ENCODE results near the gene LARP7.
A peak's percentile ranks its signal among the peaks of the same experiment; 100 is the strongest.

The LARP7 gene

DNA sequence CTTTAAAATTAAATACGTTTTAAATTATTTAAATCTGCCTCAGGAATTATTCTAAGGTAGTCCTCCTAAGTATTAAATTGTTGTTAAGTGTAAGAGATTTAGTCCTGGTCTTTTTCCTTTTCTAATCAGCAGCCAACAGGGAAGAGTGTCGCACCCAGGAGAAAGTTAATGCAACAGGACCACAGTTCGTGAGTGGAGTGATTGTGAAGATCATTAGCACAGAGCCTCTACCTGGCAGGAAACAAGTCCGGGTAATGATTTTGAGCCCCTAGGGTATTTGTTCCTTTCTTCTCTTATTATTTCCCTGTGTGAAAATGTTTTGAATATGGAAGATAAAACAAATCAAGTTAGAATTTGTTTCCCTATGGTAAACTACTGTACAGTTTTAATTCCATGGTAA is 13.4 kb downstream of the LARP7 start:
- no peak overlapping the region for H2AFZ ChIP-seq (ENCODE audit: low read depth, low read length)
- H3K14ac ChIP-seq (ENCODE audit: low read length in 2 of 2), result no peak overlapping the region
- H3K4me2 ChIP-seq (ENCODE audit: low read length, poor library complexity, severe bottlenecking), result no peak overlapping the region
- no peak overlapping the region for H3K4ac ChIP-seq (ENCODE audit: low read depth in 1 of 2, low read length in 2 of 2)
- no peak for DNase-seq
- no peak overlapping the region for H3K27ac ChIP-seq (ENCODE audit: low read length, poor library complexity, severe bottlenecking)
- no peak overlapping the region for H3K18ac ChIP-seq (ENCODE audit: low read depth in 1 of 2, low read length in 2 of 2)
- no peak overlapping the region for H4K91ac ChIP-seq (ENCODE audit: low read length)
- no peak overlapping the region for H2BK120ac ChIP-seq (ENCODE audit: low read depth, low read length)
- WGBS, result 65% methylated on average over 3 of the region's 4 CpGs
- H2BK5ac ChIP-seq (ENCODE audit: low read depth, low read length, poor library complexity, severe bottlenecking), result no peak overlapping the region
- peaks cover 1% of the 10 kb centered on the region for H3K79me1 ChIP-seq (replicated peaks; ENCODE audit: low read length, poor library complexity, severe bottlenecking)
- peaks cover 14 to 96% of the 10 kb centered on the region in 2 experiments for H3K36me3 ChIP-seq (ENCODE audit: control insufficient read depth in 1 of 2, insufficient read depth in 2 of 2, low read depth in 1 of 2, low read length in 2 of 2)
- H3K9me3 ChIP-seq (ENCODE audit: control insufficient read depth, low read length), result no peaks in the 10 kb centered on the region
- no peaks in the 10 kb centered on the region for H3K27me3 ChIP-seq (ENCODE audit: control insufficient read depth in 1 of 2, insufficient read depth in 1 of 2, low read length in 2 of 2)
- H2BK15ac ChIP-seq (ENCODE audit: low read depth, poor library complexity, severe bottlenecking), result no peak overlapping the region
- peak overlapping the region; percentile 32 for H3K9ac ChIP-seq (ENCODE audit: low read length)
- no peak overlapping the region for H4K8ac ChIP-seq (ENCODE audit: low read length)
- no peak overlapping the region for H3K4me3 ChIP-seq (ENCODE audit: insufficient read depth in 1 of 2, low read depth in 1 of 2, low read length in 2 of 2)
- no peaks in the 10 kb centered on the region for H3K4me1 ChIP-seq (ENCODE audit: control insufficient read depth, insufficient read depth, low read depth, low read length)
- H3K23ac ChIP-seq (ENCODE audit: low read length in 2 of 2), result no peak overlapping the region
- no peak overlapping the region for H2BK12ac ChIP-seq (ENCODE audit: low read length in 2 of 2)
- H2AK5ac ChIP-seq (ENCODE audit: low read length, severe bottlenecking), result no peak overlapping the region

DNA sequence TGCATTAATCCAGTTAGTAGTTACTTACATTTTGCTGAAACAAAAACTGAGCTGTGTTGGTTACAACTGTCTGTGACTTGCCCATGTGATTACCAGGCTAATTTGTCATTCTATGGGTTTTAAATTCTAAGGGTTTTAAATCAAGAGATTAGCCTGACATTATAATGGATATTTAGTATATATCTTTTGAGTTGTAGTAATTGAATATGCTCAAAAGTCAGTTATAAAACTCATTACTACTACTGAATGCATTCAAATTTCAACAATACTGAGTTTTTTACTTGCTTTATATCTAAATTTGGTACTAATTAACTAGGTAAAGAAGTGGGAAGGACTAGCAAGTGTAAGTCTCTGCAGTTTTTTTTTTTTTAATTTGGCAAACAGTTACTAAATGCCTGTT is 14.7 kb downstream of the LARP7 start:
- no peak overlapping the region for H3K9ac ChIP-seq (ENCODE audit: low read length)
- H2BK15ac ChIP-seq (ENCODE audit: low read depth, poor library complexity, severe bottlenecking), result no peak overlapping the region
- H4K8ac ChIP-seq (ENCODE audit: low read length), result no peak overlapping the region
- no peak overlapping the region for H3K4me2 ChIP-seq (ENCODE audit: low read length, poor library complexity, severe bottlenecking)
- H3K14ac ChIP-seq (ENCODE audit: low read length in 2 of 2), result no peak overlapping the region
- peaks cover 14 to 96% of the 10 kb centered on the region in 2 experiments for H3K36me3 ChIP-seq (ENCODE audit: control insufficient read depth in 1 of 2, insufficient read depth in 2 of 2, low read depth in 1 of 2, low read length in 2 of 2)
- H4K91ac ChIP-seq (ENCODE audit: low read length), result no peak overlapping the region
- no peak overlapping the region for H3K4ac ChIP-seq (ENCODE audit: low read depth in 1 of 2, low read length in 2 of 2)
- H2AK5ac ChIP-seq (ENCODE audit: low read length, severe bottlenecking), result no peak overlapping the region
- no peak overlapping the region for H2BK5ac ChIP-seq (ENCODE audit: low read depth, low read length, poor library complexity, severe bottlenecking)
- H3K18ac ChIP-seq (ENCODE audit: low read depth in 1 of 2, low read length in 2 of 2), result no peak overlapping the region
- no peak overlapping the region for H2AFZ ChIP-seq (ENCODE audit: low read depth, low read length)
- H2BK120ac ChIP-seq (ENCODE audit: low read depth, low read length), result no peak overlapping the region
- H3K9me3 ChIP-seq (ENCODE audit: control insufficient read depth, low read length), result no peaks in the 10 kb centered on the region
- no peak overlapping the region for H2BK12ac ChIP-seq (ENCODE audit: low read length in 2 of 2)
- DNase-seq, result no peak
- peaks cover 1% of the 10 kb centered on the region for H3K79me1 ChIP-seq (replicated peaks; ENCODE audit: low read length, poor library complexity, severe bottlenecking)
- no peaks in the 10 kb centered on the region for H3K4me1 ChIP-seq (ENCODE audit: control insufficient read depth, insufficient read depth, low read depth, low read length)
- no peak overlapping the region for H3K23ac ChIP-seq (ENCODE audit: low read length in 2 of 2)
- no peak overlapping the region for H3K4me3 ChIP-seq (ENCODE audit: insufficient read depth in 1 of 2, low read depth in 1 of 2, low read length in 2 of 2)
- no peak overlapping the region for H3K27ac ChIP-seq (ENCODE audit: low read length, poor library complexity, severe bottlenecking)
- no peaks in the 10 kb centered on the region for H3K27me3 ChIP-seq (ENCODE audit: control insufficient read depth in 1 of 2, insufficient read depth in 1 of 2, low read length in 2 of 2)

DNA sequence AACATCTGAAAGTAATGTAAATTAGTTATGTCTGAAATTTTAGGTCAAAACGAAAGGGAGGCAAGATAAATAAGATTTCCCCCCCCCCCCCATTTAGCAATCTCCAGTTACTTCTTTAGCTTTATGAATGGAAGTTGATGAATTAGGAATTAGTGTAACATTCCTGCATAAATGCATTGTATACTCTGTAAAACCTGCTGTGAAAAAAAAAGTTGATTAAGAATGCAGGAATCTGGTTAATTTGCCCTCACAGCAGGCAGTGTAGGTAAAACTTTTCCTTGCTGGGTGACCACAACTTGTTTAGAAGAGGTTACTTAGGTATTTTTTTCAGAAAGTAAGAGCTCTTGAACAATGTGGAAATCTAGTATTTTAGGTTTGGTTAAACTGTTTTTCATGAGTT is 15.3 kb downstream of the LARP7 start:
- Histone ChIP-seq H4K8ac (ENCODE audit: low read length) (no peak overlapping the region), H3K27me3 (ENCODE audit: control insufficient read depth in 1 of 2, insufficient read depth in 1 of 2, low read length in 2 of 2) (no peaks in the 10 kb centered on the region), H3K4me1 (ENCODE audit: control insufficient read depth, insufficient read depth, low read depth, low read length) (no peaks in the 10 kb centered on the region), H3K4ac (ENCODE audit: low read depth in 1 of 2, low read length in 2 of 2) (no peak overlapping the region), H2BK12ac (ENCODE audit: low read length in 2 of 2) (no peak overlapping the region), H2BK15ac (ENCODE audit: low read depth, poor library complexity, severe bottlenecking) (no peak overlapping the region), H3K9ac (ENCODE audit: low read length) (no peak overlapping the region), H3K9me3 (ENCODE audit: control insufficient read depth, low read length) (no peaks in the 10 kb centered on the region), H3K14ac (ENCODE audit: low read length in 2 of 2) (no peak overlapping the region), H2BK120ac (ENCODE audit: low read depth, low read length) (no peak overlapping the region), H3K79me1 (replicated peaks; ENCODE audit: low read length, poor library complexity, severe bottlenecking) (peaks cover 1% of the 10 kb centered on the region), H3K4me2 (ENCODE audit: low read length, poor library complexity, severe bottlenecking) (no peak overlapping the region), H3K36me3 (ENCODE audit: control insufficient read depth in 1 of 2, insufficient read depth in 2 of 2, low read depth in 1 of 2, low read length in 2 of 2) (peaks cover 14 to 96% of the 10 kb centered on the region in 2 experiments), H3K4me3 (ENCODE audit: insufficient read depth in 1 of 2, low read depth in 1 of 2, low read length in 2 of 2) (no peak overlapping the region), H4K91ac (ENCODE audit: low read length) (no peak overlapping the region), H3K23ac (ENCODE audit: low read length in 2 of 2) (no peak overlapping the region), H2AFZ (ENCODE audit: low read depth, low read length) (no peak overlapping the region), H3K27ac (ENCODE audit: low read length, poor library complexity, severe bottlenecking) (no peak overlapping the region), H2BK5ac (ENCODE audit: low read depth, low read length, poor library complexity, severe bottlenecking) (no peak overlapping the region), H3K18ac (ENCODE audit: low read depth in 1 of 2, low read length in 2 of 2) (no peak overlapping the region), H2AK5ac (ENCODE audit: low read length, severe bottlenecking) (no peak overlapping the region)
- no CpG with 5 or more reads among the region's 1 CpG for WGBS
- DNase-seq, result no peak

DNA sequence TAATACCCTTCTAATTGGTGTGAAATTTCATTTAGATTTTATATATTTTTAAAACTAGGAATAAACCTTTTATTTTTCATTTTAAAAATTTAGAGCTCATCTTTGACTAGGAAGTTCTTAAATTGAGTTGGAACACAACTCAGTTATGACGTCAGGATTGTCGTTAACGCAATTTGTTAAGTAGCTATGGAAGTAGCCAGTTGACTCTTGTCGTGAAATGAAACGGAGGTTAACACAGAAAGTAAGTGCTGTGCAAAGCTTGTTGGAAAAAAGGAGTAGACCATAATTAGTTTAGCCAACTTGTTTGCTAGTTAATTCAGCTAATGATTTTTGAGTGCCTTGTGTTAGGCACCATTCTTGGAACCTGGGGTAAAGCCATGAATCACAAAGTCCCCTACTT is 18.3 kb downstream of the LARP7 start:
- no peak overlapping the region for H2BK12ac ChIP-seq (ENCODE audit: low read length in 2 of 2)
- no peaks in the 10 kb centered on the region for H3K27me3 ChIP-seq (ENCODE audit: control insufficient read depth in 1 of 2, insufficient read depth in 1 of 2, low read length in 2 of 2)
- no peak overlapping the region for H3K23ac ChIP-seq (ENCODE audit: low read length in 2 of 2)
- no peak overlapping the region for H3K27ac ChIP-seq (ENCODE audit: low read length, poor library complexity, severe bottlenecking)
- no peaks in the 10 kb centered on the region for H3K4me1 ChIP-seq (ENCODE audit: control insufficient read depth, insufficient read depth, low read depth, low read length)
- no peak overlapping the region for H3K9ac ChIP-seq (ENCODE audit: low read length)
- H3K36me3 ChIP-seq (ENCODE audit: control insufficient read depth in 1 of 2, insufficient read depth in 2 of 2, low read depth in 1 of 2, low read length in 2 of 2), result peaks cover 11 to 82% of the 10 kb centered on the region in 2 experiments
- WGBS, result 82% methylated on average over 5 of the region's 5 CpGs
- no peak overlapping the region for H3K4ac ChIP-seq (ENCODE audit: low read depth in 1 of 2, low read length in 2 of 2)
- no peaks in the 10 kb centered on the region for H3K9me3 ChIP-seq (ENCODE audit: control insufficient read depth, low read length)
- H2BK5ac ChIP-seq (ENCODE audit: low read depth, low read length, poor library complexity, severe bottlenecking), result no peak overlapping the region
- H3K14ac ChIP-seq (ENCODE audit: low read length in 2 of 2), result no peak overlapping the region
- H3K18ac ChIP-seq (ENCODE audit: low read depth in 1 of 2, low read length in 2 of 2), result no peak overlapping the region
- H4K91ac ChIP-seq (ENCODE audit: low read length), result no peak overlapping the region
- DNase-seq, result no peak
- no peak overlapping the region for H4K8ac ChIP-seq (ENCODE audit: low read length)
- no peak overlapping the region for H3K4me3 ChIP-seq (ENCODE audit: insufficient read depth in 1 of 2, low read depth in 1 of 2, low read length in 2 of 2)
- H2BK15ac ChIP-seq (ENCODE audit: low read depth, poor library complexity, severe bottlenecking), result no peak overlapping the region
- H2AK5ac ChIP-seq (ENCODE audit: low read length, severe bottlenecking), result no peak overlapping the region
- H2BK120ac ChIP-seq (ENCODE audit: low read depth, low read length), result no peak overlapping the region
- no peak overlapping the region for H2AFZ ChIP-seq (ENCODE audit: low read depth, low read length)
- H3K4me2 ChIP-seq (ENCODE audit: low read length, poor library complexity, severe bottlenecking), result no peak overlapping the region
- peaks cover 1% of the 10 kb centered on the region for H3K79me1 ChIP-seq (replicated peaks; ENCODE audit: low read length, poor library complexity, severe bottlenecking)
